Posterior vena cava (tissue), 2 donors: ENCODE measurements around the gene AGBL2. TPM values are rescaled to one million over a fixed set of nuclear protein-coding genes. Genes with fewer than 3 reads are reported as not detected.
"Not testable (repeated sequence)": the region's sequence is repeated elsewhere in the genome, so short reads cannot be mapped to it uniquely, and the experiment has no call there.

ENCODE experiments used
- DNase-seq: peaks from one replicate; pipeline ENCODE4 v3.0.0-alpha.2; 2020; ENCODE audit warnings: low spot score
- intact Hi-C, 2 donors: fragments of 100-400 bp; cut with DNase I; formaldehyde crosslinking; loops; one replicate each; pipeline versions ENCODE4 v1.14.1 to v1.14.2; 2022 to 2023
- total RNA-seq, 2 donors: library from RNA; stranded (reverse); fragmentation: NEBNext Ultra II Directional; extraction: Animal tissue kit (Norgen Biotek cat#: 25700); gene quantifications; one replicate each; pipeline ENCODE4 v1.2.1, GENCODE V29; 2021
- donor health status: DM: yes; HTN: yes; CAD: no.
- donor health status: DM: yes; HTN: yes; CAD: no.

The AGBL2 gene
- total RNA-seq, 2 donors from 2014 or later: 0.48 to 0.79 TPM

- intact Hi-C loops: no loop called here
- DNase-seq: no peak
Observed at GRCh38 chr11:47691979-47692378, 23.2 kb downstream of the AGBL2 start.

- intact Hi-C loops: no loop called here
- DNase-seq: peak; percentile 14
Observed at GRCh38 chr11:47689480-47689879, 25.7 kb downstream of the AGBL2 start.

- intact Hi-C loops: no loop called here
- DNase-seq: no peak
Observed at GRCh38 chr11:47688991-47689390, 26.2 kb downstream of the AGBL2 start.

- intact Hi-C loops: no loop called here
- DNase-seq: no peak
Observed at GRCh38 chr11:47688111-47688510, 27.1 kb downstream of the AGBL2 start.

GRCh38 chr11:47686704-47687103 is 28.5 kb downstream of the AGBL2 start:
- DNase-seq, intact Hi-C loops: not testable (repeated sequence)

- DNase-seq: no peak
- intact Hi-C loops: no loop called here
Observed at GRCh38 chr11:47686151-47686550, 29.0 kb downstream of the AGBL2 start.

- intact Hi-C loops: no loop called here
- no peak for DNase-seq
Observed at GRCh38 chr11:47675851-47676250, 39.3 kb downstream of the AGBL2 start.

- intact Hi-C loops: no loop called here
- no peak for DNase-seq
Observed at GRCh38 chr11:47672283-47672730, 42.9 kb downstream of the AGBL2 start.

GRCh38 chr11:47669856-47670255 is 45.3 kb downstream of the AGBL2 start:
- DNase-seq: no peak
- intact Hi-C loops: no loop called here

GRCh38 chr11:47668665-47669064 is 46.5 kb downstream of the AGBL2 start:
- DNase-seq: no peak
- intact Hi-C loops: no loop called here

GRCh38 chr11:47667555-47667954 is 47.6 kb downstream of the AGBL2 start:
- no peak for DNase-seq
- intact Hi-C loops: no loop called here

- intact Hi-C loops: no loop called here
- no peak for DNase-seq
Observed at GRCh38 chr11:47667135-47667534, 48.0 kb downstream of the AGBL2 start.

GRCh38 chr11:47664936-47665335 is 50.2 kb downstream of the AGBL2 start:
- DNase-seq, intact Hi-C loops: not testable (repeated sequence)

- DNase-seq: no peak
- intact Hi-C loops: no loop called here
Observed at GRCh38 chr11:47661245-47661644, 53.9 kb downstream of the AGBL2 start.

GRCh38 chr11:47659276-47659675 is 55.9 kb downstream of the AGBL2 start:
- no peak for DNase-seq

GRCh38 chr11:47656260-47656885 is 58.8 kb downstream of the AGBL2 start:
- DNase-seq: no peak

More at GRCh38 chr11:47659276-47659675, 55.9 kb downstream of the AGBL2 start:
- intact Hi-C loops: no loop called here

GRCh38 chr11:47651818-47652469 is 63.2 kb downstream of the AGBL2 start:
- no peak for DNase-seq
- intact Hi-C loops: no loop called here

More at GRCh38 chr11:47656260-47656885, 58.8 kb downstream of the AGBL2 start:
- intact Hi-C loops: no loop called here

GRCh38 chr11:47649276-47649675 is 65.9 kb downstream of the AGBL2 start:
- DNase-seq: no peak
- intact Hi-C loops: no loop called here

GRCh38 chr11:47646019-47646418 is 69.2 kb downstream of the AGBL2 start:
- intact Hi-C loops: no loop called here

GRCh38 chr11:47645500-47645899 is 69.7 kb downstream of the AGBL2 start:
- intact Hi-C loops: no loop called here
- DNase-seq: no peak

More at GRCh38 chr11:47646019-47646418, 69.2 kb downstream of the AGBL2 start:
- DNase-seq: no peak
